CD4-positive, alpha-beta T cell treated with Interleukin-6 for 4 hours (primary cell): Measurements from ENCODE around the gene UHMK1.
"Not testable (repeated sequence)": the region's sequence is repeated elsewhere in the genome, so short reads cannot be mapped to it uniquely, and the experiment has no call there.

ENCODE experiments used
- DNase-seq: peaks from one replicate; pipeline ENCODE4 v3.0.0-alpha.2; 2020; ENCODE audit warnings: mixed read lengths

Gene UHMK1

GRCh38 chr1:162568802-162569201 is 71.2 kb downstream of the UHMK1 start:
- no peak for DNase-seq

- DNase-seq, result no peak
These were observed 73.1 kb downstream of the UHMK1 start for GRCh38 chr1:162570718-162571117.

DNA sequence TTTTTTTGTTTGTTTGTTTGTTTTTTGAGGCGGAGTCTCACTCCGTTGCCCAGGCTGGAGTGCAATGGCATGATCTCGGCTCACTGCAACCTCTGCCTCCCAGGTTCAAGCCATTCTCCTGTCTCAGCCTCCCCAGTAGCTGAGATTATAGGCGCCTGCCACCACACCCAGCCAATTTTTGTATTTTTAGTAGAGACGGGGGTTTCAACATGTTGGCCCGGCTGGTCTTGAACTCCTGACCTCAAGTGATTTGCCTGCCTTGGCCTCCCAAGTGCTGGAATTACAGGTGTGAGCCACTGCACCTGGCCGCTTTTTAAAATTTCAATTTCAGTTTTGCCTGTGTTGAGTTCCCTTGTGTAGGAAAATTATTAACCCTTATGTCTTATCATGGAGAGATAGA is 73.5 kb downstream of the UHMK1 start:
- DNase-seq, result not testable (repeated sequence)

DNA sequence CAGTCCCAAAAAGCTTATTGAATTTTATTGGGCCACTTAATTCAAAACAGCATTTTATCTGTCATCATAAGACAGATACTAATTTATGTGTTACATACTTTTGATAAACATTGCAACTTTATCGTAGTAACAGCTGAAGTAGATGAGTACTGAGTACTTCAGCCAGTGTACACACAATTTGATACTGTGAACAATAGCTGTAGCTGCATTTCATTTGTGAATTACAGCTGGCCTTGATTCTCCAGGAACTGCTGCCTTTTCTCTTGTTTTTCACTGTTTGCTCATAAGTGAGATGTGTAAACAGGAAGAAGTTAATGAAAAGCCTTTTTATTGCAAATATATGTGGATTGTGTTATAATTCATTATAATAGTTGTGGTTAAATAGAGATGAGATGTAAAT is 74.1 kb downstream of the UHMK1 start:
- no peak for DNase-seq

GRCh38 chr1:162573136-162573535 is 75.5 kb downstream of the UHMK1 start:
- DNase-seq, result no peak

GRCh38 chr1:162578071-162578700 is 80.6 kb downstream of the UHMK1 start:
- DNase-seq, result no peak

GRCh38 chr1:162578936-162579335 is 81.3 kb downstream of the UHMK1 start:
- no peak for DNase-seq
